Measurements from ENCODE around the gene MCMBP.

MCMBP gene

DNA sequence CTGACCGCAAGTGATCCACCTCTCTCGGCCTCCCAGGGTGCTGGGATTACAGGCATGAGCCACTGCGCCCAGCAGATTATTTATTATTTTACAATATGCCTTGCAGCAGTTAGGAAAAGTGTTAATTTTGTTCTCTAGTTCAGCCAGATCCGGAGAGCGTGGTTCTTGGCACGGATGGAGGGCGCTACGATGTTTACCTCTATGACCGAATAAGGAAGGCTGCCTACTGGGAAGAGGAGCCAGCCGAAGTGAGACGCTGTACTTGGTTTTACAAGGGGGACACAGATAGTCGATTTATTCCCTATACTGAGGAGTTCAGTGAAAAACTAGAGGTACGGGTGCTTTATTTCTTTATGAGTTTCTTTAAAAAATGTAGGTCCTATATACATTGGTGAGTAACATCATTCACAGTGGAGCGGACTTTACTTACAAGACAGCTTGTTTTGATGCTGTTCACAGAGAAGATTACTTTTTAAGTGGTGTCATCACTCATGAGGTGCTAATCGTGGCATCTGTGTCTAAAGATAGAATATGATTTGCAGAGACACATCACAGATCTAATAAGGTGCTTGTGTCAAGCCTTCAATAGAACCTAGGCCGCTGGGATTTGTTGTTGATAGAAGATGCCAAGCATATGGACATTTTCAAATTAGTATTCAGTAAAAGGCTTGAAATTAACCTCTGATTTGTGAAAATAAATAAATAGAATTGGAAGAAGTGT lies 31.5 kb upstream of the MCMBP start:
- Histone ChIP-seq H2AFZ (ENCODE audit: low read length) (no peak overlapping the region), H3F3A (ENCODE audit: insufficient read depth, low read length) (no peaks in the 10 kb centered on the region), H3K36me3 (replicated peaks; ENCODE audit: insufficient read depth, low read length) (no peaks in the 10 kb centered on the region; the same call in 1 of the 2 replicates), H3K27ac (ENCODE audit: low read length) (no peak overlapping the region), H3K4me2 (ENCODE audit: low read depth, low read length) (no peak overlapping the region), H3K9me3 (replicated peaks; ENCODE audit: insufficient read depth, low read length) (no peaks in the 10 kb centered on the region), H3K27me3 (replicated peaks; ENCODE audit: insufficient read depth, low read length) (no peaks in the 10 kb centered on the region), H3K4me3 (ENCODE audit: low read length) (no peak overlapping the region), H3K4me1 (ENCODE audit: low read length) (no peaks in the 10 kb centered on the region), H3K9me2 (replicated peaks; ENCODE audit: insufficient read depth, low read length) (no peaks in the 10 kb centered on the region), H3K79me2 (ENCODE audit: low read length) (peaks cover 34% of the 10 kb centered on the region), H3K9ac (ENCODE audit: low read length) (no peak overlapping the region), H4K20me1 (ENCODE audit: insufficient read depth, low read length) (no peaks in the 10 kb centered on the region)
- no peak for DNase-seq
- TF ChIP-seq EZH2phosphoT487 (IDR thresholded peaks at IDR 0.05; ENCODE audit: low read length) (no peak), EZH2 (optimal IDR thresholded peaks at IDR 0.05; ENCODE audit: low read depth, low read length) (no peak)
- TF ChIP-seq, protein P1, sequence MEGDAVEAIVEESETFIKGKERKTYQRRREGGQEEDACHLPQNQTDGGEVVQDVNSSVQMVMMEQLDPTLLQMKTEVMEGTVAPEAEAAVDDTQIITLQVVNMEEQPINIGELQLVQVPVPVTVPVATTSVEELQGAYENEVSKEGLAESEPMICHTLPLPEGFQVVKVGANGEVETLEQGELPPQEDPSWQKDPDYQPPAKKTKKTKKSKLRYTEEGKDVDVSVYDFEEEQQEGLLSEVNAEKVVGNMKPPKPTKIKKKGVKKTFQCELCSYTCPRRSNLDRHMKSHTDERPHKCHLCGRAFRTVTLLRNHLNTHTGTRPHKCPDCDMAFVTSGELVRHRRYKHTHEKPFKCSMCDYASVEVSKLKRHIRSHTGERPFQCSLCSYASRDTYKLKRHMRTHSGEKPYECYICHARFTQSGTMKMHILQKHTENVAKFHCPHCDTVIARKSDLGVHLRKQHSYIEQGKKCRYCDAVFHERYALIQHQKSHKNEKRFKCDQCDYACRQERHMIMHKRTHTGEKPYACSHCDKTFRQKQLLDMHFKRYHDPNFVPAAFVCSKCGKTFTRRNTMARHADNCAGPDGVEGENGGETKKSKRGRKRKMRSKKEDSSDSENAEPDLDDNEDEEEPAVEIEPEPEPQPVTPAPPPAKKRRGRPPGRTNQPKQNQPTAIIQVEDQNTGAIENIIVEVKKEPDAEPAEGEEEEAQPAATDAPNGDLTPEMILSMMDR (IDR thresholded peaks at IDR 0.05; ENCODE audit: low read length): no peak

DNA sequence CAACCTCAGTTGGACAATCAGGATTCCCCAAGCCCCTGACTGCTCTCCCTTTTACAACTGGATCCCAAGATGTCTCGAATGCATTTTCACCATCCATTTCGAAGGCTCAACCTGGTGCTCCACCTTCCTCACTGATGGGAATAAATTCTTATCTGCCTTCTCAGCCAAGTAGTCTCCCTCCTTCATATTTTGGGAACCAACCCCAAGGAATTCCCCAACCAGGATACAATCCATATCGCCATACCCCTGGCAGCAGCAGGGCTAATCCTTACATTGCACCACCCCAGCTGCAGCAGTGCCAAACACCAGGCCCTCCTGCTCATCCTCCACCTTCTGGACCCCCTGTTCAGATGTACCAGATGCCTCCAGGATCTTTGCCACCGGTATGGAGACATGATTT lies 25.9 kb upstream of the MCMBP start:
- H3K4me2 ChIP-seq (ENCODE audit: low read depth, low read length): no peak overlapping the region
- peaks cover 82% of the 10 kb centered on the region for H3K79me2 ChIP-seq (ENCODE audit: low read length)
- H2AFZ ChIP-seq (ENCODE audit: low read length): no peak overlapping the region
- no peaks in the 10 kb centered on the region for H4K20me1 ChIP-seq (ENCODE audit: insufficient read depth, low read length)
- no peak overlapping the region for H3K9ac ChIP-seq (ENCODE audit: low read length)
- H3K36me3 ChIP-seq (replicated peaks; ENCODE audit: insufficient read depth, low read length): no peaks in the 10 kb centered on the region; the same call in 1 of the 2 replicates
- no peak overlapping the region for H3K27ac ChIP-seq (ENCODE audit: low read length)
- H3F3A ChIP-seq (ENCODE audit: insufficient read depth, low read length): no peaks in the 10 kb centered on the region
- no peak for DNase-seq
- no peak for TF ChIP-seq EZH2phosphoT487 (IDR thresholded peaks at IDR 0.05; ENCODE audit: low read length)
- TF ChIP-seq EZH2 (optimal IDR thresholded peaks at IDR 0.05; ENCODE audit: low read depth, low read length): no peak
- TF ChIP-seq, protein P1 (IDR thresholded peaks at IDR 0.05; ENCODE audit: low read length): no peak
- no peaks in the 10 kb centered on the region for H3K4me1 ChIP-seq (ENCODE audit: low read length)
- H3K9me3 ChIP-seq (replicated peaks; ENCODE audit: insufficient read depth, low read length): no peaks in the 10 kb centered on the region
- no peaks in the 10 kb centered on the region for H3K27me3 ChIP-seq (replicated peaks; ENCODE audit: insufficient read depth, low read length)
- H3K9me2 ChIP-seq (replicated peaks; ENCODE audit: insufficient read depth, low read length): no peaks in the 10 kb centered on the region
- H3K4me3 ChIP-seq (ENCODE audit: low read length): no peak overlapping the region

DNA sequence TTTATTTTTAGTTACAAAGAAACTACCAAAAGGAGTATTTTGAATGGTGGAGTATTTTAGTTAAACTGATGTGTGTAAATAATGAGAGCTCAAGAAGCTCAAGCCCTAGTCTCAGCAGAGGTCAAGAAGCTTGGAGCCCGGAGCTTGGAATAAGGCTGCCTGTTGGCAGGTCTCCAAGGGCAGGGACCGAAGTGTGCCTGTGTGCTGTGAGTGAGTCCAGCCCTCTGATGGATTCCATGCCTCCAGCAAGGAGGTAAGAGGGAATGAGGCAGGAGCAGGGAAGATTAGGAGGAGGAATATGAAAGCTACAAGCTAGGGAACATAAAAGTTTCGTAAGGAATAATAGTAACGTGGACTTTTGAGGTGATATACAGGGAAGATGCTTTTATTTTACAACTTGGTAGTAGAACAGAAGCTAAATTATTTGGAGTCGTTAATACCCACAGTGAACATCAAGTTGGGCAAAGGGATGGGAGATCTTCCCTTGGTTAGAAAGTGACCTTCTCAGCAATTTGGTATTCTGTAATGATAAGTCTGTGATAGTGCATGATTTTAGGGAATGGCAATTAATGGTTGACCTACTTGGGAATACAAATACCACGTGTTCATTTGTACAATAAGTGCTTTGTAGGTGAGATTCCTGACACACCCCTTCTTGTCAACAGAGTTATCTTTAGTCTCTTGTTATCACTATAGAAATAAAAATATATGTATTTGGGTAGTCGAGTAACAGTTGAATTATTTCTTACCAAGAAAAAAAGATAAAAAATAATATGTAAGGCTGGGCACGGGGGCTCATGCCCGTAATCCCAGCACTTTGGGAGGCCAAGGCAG lies 24.5 kb upstream of the MCMBP start:
- DNase-seq: no peak
- H3K36me3 ChIP-seq (replicated peaks; ENCODE audit: insufficient read depth, low read length): no peaks in the 10 kb centered on the region
- no peaks in the 10 kb centered on the region for H3K9me2 ChIP-seq (replicated peaks; ENCODE audit: insufficient read depth, low read length)
- no peak overlapping the region for H3K27ac ChIP-seq (ENCODE audit: low read length)
- no peaks in the 10 kb centered on the region for H3F3A ChIP-seq (ENCODE audit: insufficient read depth, low read length)
- peaks cover 3% of the 10 kb centered on the region; the same call in 1 of the 2 replicates for H3K4me1 ChIP-seq (ENCODE audit: low read length)
- no peak overlapping the region for H2AFZ ChIP-seq (ENCODE audit: low read length)
- H3K4me3 ChIP-seq (ENCODE audit: low read length): no peak overlapping the region
- H3K79me2 ChIP-seq (ENCODE audit: low read length): peaks cover 90% of the 10 kb centered on the region
- no peak overlapping the region for H3K9ac ChIP-seq (ENCODE audit: low read length)
- no peaks in the 10 kb centered on the region for H3K27me3 ChIP-seq (replicated peaks; ENCODE audit: insufficient read depth, low read length)
- no peaks in the 10 kb centered on the region for H4K20me1 ChIP-seq (ENCODE audit: insufficient read depth, low read length)
- no peak overlapping the region for H3K4me2 ChIP-seq (ENCODE audit: low read depth, low read length)
- no peaks in the 10 kb centered on the region for H3K9me3 ChIP-seq (replicated peaks; ENCODE audit: insufficient read depth, low read length)
- no peak for TF ChIP-seq EZH2phosphoT487 (IDR thresholded peaks at IDR 0.05; ENCODE audit: low read length)
- TF ChIP-seq, protein P1 (IDR thresholded peaks at IDR 0.05; ENCODE audit: low read length): no peak
- TF ChIP-seq EZH2 (optimal IDR thresholded peaks at IDR 0.05; ENCODE audit: low read depth, low read length): no peak

Measured in MM.1S (cell line).